GM18519 (cell line): ENCODE measurements around the gene MAP2.

Experiments
- ATAC-seq: cut with Tn5 transposase; IDR thresholded peaks from one replicate; pipeline ENCODE4 v1.9.1; 2021; ENCODE audit warnings: mild to moderate bottlenecking, moderate library complexity; ENCODE audit not compliant: unreplicated experiment, low FRiP score

Gene MAP2

DNA sequence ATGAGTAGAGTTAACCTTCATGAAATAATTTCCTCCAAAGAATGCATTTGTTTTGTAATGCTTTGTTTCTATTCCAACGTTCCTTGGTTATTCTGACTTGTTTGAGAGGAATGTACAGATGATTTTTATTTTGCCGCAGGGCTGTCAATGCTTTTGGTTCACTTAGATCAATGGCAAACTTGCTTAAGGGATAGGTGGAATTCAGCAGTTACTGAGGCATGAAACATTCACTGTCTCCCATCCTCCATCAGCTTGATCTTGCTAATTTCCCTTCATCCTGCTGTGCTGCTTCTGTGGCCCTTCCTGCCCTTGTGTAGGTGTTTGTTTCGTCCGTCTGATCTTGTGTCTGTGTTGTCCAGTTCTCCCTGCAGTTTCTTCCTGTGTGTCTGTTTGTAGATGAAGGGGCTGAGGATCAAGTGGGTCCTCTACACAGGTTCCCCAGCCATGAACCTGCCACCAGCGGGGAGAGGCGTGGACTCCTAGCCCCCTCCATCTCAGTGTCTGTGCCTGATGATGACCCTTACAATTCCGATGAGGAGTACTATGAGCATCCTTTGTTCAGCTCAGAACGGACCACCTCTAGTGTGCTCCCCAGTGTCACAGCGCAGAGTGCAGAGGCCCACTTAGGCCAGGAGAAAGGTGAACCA, 263.6 kb downstream of the MAP2 start:
- ATAC-seq = no peak

DNA sequence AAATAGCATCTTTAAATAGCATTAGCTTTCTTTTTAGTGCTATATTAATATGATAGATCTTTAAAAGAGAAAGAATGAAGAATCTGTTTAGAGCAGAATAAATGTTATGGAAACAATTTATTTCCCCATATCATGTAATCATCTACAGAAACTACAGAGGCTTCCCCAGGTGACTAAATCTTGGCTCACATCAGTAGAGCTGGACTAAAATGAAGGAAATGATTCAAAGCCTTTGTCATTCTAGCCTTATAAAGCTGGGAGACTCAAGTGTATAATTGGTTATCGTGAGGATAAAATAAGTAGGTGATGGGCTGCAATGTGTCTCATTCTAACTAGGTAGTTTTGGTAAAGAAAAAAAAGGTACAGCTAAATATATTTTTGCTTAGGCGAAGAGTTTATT, 264.5 kb downstream of the MAP2 start:
- ATAC-seq = no peak

DNA sequence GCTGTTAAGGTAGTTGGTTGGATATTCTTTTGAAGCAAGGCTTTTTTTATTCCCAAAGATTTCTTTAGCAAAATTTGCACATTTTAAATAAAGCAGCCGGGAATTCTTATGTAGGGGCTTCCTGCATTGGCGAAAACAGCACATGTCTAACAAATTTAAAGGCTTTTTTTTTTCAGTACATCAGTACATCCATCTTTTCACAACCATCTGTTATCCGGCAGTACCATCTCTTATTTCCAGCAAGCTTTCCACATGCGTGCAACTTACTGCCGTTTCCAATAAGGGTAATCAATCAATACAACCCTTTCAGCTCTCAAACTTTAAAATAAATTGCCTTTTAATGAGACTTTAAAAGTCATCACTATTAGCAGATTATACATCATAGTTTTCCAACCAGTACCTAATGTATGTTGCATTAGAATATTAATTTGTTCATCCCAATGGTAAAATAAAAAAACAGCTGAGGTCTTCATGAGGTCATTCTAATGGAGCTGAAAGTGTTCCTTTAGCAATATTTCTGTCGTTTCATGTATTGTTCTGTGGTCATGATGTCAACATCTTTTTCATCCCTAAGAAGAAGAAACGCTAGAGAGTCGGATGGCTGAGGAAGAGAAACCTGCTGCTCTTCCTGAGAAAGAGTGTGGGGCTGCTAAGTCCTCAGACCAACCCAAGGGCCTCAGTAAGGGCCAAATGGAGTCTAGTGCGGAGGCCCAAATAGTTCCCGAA, 266.3 kb downstream of the MAP2 start:
- no peak for ATAC-seq

DNA sequence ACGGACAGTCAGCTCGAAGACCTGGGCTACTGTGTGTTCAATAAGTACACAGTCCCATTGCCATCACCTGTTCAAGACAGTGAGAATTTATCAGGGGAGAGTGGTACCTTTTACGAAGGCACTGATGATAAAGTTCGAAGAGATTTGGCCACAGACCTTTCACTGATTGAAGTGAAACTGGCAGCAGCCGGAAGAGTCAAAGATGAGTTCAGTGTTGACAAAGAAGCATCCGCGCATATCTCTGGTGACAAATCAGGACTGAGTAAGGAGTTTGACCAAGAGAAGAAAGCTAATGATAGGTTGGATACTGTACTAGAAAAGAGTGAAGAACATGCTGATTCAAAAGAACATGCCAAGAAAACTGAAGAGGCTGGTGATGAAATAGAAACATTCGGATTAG, 270.9 kb downstream of the MAP2 start:
- no peak for ATAC-seq

DNA sequence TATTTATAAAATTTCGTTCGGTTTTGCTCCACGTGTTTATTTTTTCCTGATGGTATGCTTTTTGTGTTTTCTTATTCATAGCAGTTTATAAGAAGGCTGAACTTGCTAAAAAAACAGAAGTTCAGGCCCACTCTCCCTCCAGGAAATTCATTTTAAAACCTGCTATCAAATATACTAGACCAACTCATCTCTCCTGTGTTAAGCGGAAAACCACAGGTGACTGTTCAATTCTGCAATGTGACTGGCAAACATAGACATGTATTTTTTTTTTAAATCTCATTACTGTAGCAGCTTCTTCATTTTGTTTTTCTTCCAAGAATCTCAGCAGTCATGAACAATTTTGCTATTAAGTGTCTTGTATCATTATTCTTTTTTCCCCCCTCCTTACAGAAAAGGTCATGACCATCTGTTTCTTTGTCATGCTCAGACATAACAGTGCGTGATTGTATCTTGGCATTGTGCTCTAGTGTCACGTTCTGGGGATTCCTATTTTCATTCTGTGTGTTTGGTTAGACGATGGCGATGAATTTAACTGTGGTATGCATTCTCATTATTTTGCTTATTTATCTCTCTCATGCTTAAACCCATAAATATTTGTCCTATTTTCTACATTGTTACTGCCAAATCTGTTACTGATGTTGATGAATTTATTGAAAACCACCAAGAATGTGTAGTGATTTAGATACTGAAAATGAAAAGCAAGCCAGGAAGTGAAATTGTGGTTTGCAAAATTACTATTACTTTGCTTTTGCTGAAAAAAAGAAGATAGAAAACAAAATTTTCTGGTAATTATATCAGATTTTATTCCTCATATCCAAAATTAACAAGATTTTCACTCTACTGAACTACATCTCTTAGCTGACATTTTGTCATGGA, 273.2 kb downstream of the MAP2 start:
- peak; percentile 52 for ATAC-seq

DNA sequence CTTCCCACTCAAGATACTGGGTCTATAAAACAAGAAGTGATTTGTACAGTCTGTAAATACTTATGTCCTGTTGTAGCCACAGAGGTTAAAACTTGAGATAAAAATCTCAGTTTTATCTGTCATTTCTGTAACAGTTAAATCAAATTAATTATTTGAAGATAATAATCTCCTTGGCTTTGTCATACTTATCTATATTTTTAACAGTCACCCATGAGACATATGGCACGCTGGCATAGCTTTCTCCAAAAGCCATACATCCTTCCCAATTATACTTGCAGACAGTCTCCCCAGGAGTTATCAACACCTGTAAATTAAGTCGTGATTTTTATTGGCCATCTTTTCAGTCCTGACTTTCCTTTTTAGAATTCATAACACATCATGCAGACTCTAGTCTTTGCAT, 278.9 kb downstream of the MAP2 start:
- no peak for ATAC-seq

DNA sequence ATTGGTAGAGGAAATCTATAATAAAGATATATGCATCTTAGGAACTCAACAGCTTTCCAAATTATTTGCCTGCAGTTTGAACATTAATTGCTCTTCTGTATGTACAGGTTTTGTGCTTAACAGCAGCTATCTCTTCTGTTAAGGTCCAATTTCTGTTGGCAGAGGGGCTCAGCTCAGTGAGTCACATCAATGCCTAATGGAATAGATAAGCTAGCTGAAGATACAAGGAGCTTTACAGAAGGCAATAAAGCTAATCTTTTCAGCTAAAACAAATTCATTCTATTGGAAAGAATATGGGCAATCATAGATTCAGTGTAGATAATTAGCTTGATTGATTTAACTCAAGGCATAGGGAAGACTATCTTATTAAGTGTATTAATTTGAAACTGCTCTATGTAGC, 289.4 kb downstream of the MAP2 start:
- ATAC-seq = no peak

DNA sequence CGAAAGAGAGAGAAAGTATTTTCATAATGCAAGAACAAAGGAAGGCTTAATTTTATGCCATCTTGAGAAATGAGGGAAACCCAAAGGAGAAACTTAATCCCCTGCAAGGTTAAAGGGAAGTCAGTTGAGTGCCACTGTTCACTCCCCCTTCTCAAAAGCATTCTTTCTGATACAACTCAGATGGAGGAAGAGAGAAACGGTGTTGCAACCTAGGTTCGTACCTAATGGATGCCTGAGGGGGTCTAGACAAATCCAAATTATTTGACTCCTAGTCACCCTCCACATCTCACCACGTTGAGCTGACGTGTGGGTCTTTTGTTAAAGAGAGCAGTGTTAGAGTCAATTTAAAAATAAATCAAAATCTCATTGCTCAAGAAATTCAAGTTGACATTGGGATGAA, 295.2 kb downstream of the MAP2 start:
- no peak for ATAC-seq

DNA sequence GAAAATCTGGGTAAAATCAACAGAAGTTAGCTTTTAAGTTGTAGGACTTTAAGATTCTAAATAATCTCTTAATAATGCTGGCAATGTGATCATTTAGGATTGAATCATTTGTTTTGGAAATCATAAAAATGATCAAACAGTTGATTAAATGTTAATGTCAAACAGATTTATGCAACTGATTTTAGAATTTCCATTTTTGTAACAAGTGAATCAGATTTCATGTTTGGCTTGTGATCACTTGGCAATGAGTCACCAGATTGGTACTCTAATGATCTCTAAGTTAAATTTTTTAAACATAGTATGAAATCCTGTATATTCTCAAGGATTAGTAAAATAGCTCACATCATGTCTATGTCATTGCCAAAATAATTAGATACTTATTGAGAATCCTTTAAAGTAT, 297.6 kb downstream of the MAP2 start:
- no peak for ATAC-seq

DNA sequence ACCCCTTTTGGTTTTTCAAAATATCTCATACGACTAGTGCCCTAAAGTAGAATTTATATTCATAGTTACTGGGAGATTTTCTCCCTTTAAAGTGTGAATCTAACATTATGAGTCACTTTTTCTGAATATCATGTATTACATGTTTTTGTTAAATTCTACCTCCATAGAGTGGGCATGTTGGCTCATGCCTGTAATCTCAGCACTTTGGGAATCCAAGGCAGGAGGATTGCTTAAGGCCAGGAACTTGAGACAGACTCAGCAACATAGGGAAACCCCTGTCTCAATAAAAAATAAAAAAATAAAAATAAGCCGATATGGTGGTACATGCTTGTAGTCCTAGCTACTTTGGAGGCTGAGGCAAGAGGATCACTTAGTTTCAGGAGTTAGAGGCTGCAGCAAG, 302.5 kb downstream of the MAP2 start:
- no peak for ATAC-seq

DNA sequence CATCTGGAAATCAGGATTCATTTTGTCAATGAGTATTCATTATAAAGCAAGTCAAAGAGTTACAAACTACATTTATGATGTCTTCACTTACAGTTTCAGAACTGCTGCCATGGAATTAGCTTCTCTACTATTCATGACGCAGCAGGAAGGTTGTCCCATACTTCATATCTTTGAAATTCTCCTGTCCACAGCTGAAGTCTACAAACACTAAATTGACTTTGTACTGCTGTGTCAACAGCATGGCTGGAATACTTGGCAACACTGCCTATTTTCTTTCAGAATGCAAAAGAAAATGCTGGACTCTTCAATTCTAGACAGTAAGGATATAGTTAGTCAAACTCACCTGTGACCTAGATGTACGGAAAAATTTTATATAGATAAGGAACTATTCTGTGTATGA, 303.2 kb downstream of the MAP2 start:
- ATAC-seq = no peak

DNA sequence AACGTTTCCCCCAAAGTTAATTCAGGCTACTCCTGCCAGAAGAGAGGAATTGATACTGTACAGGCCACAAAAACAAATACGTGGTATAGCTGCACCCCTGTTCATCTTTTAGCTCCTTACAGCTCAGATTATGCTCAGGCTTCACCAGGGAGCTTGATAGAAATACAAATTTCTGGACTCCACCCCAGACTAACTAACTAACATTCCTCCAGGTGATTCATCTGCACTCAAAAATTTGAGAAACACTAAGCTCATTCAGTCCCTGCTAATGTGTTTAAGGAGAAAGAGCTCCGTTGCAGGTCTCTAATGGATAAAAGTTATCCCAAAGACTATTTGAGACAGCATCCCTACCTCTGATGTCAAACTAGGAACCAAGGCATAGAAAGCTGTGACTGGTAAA, 311.0 kb downstream of the MAP2 start:
- no peak for ATAC-seq

DNA sequence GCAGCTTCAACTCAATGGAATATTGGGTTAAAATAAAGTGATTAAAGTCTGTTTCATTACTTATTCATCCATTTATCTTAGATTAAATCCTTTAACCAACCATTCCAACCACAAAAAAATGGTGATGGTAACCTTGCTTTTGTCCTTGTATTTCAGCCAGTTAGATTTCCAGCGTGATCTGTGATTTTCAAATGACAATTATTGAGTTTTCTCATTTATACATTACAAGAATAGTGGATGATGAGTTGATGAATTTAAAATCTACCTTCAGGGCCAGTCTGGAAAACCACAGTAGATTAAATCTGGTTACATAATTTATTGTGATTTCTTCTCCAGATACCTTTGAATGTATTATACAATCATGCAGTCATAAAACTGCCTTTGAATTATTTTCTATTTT, 318.1 kb downstream of the MAP2 start:
- ATAC-seq = no peak

DNA sequence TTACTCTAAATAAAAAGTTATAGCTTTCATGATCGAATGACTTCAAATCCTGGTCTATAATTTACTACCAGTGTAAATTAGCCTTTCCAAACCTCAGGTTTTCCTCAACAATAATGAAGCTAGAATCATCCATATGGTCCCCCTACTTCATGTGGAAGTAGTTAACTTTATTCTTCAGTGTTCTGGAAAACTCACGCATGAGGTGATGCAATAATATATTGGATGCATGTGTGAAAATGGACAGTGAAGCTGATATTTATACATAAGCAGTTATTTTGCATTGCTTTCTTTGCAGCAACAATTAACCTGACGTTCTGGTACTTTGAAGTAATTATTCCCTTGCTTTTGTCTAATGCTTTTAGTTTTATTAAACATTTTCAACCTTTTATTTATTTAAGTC, 329.2 kb downstream of the MAP2 start:
- ATAC-seq = no peak

DNA sequence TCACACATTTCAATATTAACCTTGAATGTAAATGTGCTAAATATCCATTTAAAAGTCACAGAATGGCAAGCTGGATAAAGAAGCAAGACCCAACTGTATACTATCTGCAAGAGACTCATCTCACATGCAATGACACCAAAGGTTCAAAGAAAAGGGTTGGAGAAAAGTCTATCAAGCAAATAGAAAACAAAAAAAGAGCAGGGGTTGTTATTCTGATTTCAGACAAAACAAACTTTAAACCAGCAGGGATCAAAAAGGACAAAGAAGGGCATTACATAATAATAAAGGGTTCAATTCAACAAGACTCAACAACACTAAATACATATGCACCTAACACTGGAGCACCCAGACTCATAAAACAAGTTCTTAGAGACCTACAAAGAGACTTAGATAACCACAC, 333.3 kb downstream of the MAP2 start:
- ATAC-seq = no peak

DNA sequence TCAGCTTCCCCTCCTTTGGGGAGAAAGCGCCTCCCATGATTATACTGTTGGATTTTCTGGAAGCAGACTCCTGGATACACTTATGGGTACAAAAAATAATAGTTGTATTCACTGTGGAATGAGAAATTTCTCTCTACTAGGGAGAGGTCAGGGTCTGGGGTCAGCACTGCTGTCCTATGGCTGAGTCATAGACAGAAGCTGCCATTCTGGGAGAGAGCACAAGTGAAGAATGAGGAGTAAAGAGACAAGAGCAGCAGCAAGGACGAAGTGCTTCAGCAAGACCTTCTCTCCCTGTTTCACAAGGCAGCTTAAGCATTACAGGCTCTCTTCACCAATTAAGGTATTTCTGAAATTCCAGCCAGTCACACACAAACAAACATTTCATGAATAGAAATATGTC, 337.7 kb downstream of the MAP2 start:
- ATAC-seq = no peak

DNA sequence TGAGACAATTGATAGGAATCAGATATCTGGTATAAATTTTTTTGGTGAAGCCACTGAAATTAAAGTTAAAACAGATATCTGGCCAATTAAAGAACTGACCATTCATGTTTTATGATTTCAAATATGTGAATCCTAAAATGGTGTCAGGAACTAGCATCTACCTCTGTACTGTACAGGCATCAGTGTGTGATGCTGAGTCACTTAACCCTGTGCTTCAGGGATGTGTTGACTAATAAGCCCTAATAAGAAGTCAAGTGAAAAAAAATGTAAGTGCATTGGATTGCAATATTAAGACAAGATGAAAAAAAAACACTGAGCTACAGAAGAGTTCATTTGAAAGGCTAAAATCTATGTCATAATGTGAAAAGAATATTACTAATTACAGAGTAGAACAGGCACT, 338.7 kb downstream of the MAP2 start:
- no peak for ATAC-seq

DNA sequence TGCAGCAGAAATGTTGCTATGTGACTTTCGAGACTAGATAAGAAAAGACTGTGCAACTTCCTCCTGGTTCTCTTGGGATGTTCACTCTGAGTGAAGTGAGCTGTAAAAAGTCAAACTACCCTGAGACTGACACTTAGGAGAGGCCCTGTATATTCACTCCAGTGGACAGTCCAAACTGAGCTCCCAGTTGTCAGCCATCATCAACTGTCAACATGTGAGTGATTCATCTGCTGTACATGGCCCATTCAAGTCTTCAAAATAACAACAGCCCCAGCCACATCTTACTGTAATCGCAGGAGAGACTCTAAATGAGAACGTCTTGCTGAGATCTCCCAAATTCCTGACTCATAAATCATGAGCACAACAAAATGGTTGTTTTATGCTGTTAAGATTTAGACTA, 339.3 kb downstream of the MAP2 start:
- ATAC-seq = no peak

DNA sequence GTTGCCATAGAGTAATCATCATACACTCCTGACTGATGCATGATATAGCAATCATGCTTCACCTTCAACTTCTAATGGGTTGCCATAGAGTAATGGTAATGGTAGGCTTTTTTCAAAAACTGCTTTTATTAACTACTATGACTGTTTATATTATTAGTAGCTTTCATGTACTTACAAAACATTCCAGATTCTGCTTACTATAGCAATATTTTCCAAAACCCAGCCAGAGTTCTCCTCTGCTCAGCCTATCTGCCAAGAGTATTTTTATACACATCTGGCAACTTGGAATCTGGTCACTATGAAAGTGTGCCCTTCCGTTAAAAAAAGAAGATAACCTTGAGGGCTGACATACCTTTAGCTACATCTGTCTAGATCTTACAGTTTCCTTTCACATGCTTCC, 342.8 kb downstream of the MAP2 start:
- no peak for ATAC-seq

DNA sequence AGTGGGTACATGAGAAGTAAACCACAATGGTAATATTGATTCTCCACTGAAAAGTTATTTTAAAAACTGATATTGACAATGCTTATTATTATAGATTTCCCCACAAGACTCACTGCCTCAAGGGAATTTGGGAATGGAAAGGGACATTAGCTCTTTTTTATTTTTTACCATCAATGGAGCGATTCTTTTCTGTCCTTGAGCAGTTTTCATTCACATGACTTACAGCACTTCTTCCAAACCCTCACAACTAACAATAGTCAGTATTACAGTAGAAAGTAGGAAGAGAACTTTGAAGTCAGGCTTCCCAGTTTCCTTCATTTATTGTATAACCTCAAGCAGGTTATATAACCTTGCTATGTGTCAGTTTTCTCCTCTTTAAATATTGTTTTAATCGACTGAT, 343.5 kb downstream of the MAP2 start:
- ATAC-seq = no peak

DNA sequence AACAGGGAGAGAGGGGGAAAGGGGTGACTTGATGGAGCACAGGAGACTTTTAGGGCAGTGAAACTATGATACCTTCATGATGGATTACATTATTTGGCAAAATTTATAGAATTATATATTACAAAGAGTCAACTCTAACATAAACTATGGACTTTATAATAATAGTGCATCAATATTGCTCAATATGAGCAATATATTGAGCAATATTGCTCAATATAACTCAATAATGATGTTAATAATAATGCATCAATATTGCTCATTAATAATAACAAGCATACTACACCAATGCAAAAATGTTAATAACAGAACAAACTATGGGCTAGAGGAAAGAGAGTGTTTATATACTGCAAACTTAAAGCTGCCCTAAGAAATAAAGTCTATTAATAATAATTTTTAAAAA, 344.7 kb downstream of the MAP2 start:
- ATAC-seq = no peak
